MCF 10A (cell line): Measurements from ENCODE around the gene DYNLL1. TPM values are rescaled to one million over a fixed set of nuclear protein-coding genes. Genes with fewer than 3 reads are reported as not detected.

Source experiments
- BruUV-seq: library from RNA; stranded (reverse); fragments of 400-500 nt; replicated peaks from 2 replicates; lab custom pipeline; 2021; lab: Mats Ljungman, UMichigan
- CTCF ChIA-PET: fragments of 300-600 bp; sonication (Branson Sonifier 250); formaldehyde crosslinking; extraction: SDS; loops from one replicate; lab custom pipeline; 2021; ENCODE audit warnings: antibody characterized with exemption, inconsistent platforms; lab: Yijun Ruan, JAX
- POLR2A ChIA-PET: fragments of 300-600, 350-650 bp; sonication (Branson Sonifier 250); formaldehyde crosslinking; extraction: SDS; loops from one replicate; lab custom pipeline; 2020; ENCODE audit warnings: antibody characterized with exemption, inconsistent platforms; lab: Yijun Ruan, JAX
- DNase-seq: peaks from one replicate; pipeline ENCODE4 v3.0.0-alpha.2; 2018; ENCODE audit not compliant: unreplicated experiment
- H3K27ac Mint-ChIP-seq: one replicate; pipeline ENCODE4 v1.8.0; 2022; ENCODE audit warnings: mild to moderate bottlenecking, low read depth, mixed read lengths; ENCODE audit not compliant: unreplicated experiment
- H3K27me3 Mint-ChIP-seq: one replicate; pipeline ENCODE4 v1.8.0; 2022; ENCODE audit warnings: mixed read lengths; ENCODE audit not compliant: insufficient read depth, unreplicated experiment
- H3K36me3 Mint-ChIP-seq: one replicate; pipeline ENCODE4 v1.8.0; 2022; ENCODE audit warnings: mild to moderate bottlenecking, moderate library complexity, mixed read lengths; ENCODE audit not compliant: insufficient read depth, unreplicated experiment
- H3K4me1 Mint-ChIP-seq: one replicate; pipeline ENCODE4 v1.8.0; 2022; ENCODE audit warnings: mixed read lengths; ENCODE audit not compliant: insufficient read depth, unreplicated experiment
- H3K4me3 Mint-ChIP-seq: one replicate; pipeline ENCODE4 v1.8.0; 2022; ENCODE audit warnings: mild to moderate bottlenecking, moderate library complexity, mixed read lengths; ENCODE audit not compliant: unreplicated experiment
- H3K9me3 Mint-ChIP-seq: one replicate; pipeline ENCODE4 v1.8.0; 2022; ENCODE audit warnings: mixed read lengths; ENCODE audit not compliant: unreplicated experiment
- CTCF ChIP-seq: fragments of 200-600 bp; IDR thresholded peaks from one replicate; pipeline ENCODE4 v1.8.0; 2022; ENCODE audit warnings: antibody characterized with exemption, mild to moderate bottlenecking; ENCODE audit not compliant: unreplicated experiment
- intact Hi-C: fragments of 100-400 bp; cut with micrococcal nuclease; formaldehyde crosslinking; loops from 2 replicates; pipeline ENCODE4 v1.14.1; 2022
- total RNA-seq: library from RNA; stranded (reverse); gene quantifications from 2 replicates; pipeline ENCODE4 v1.2.3, GENCODE V29; 2022

DYNLL1 gene
- total RNA-seq, 1 experiment from 2014 or later, result 247 TPM

- peaks cover 89% of the 10 kb centered on the region for H3K36me3 Mint-ChIP-seq
- intact Hi-C loops, result no loop called here
- no peak for TF ChIP-seq CTCF
- no peak for DNase-seq
- no peak overlapping the region for H3K4me3 Mint-ChIP-seq
- no TSS peak for BruUV-seq
- ChIA-PET POLR2A (interaction anchor here (0.8 to 1.2 kb wide), 3 partner anchors 8 to 16 kb away, joined by 3 to 5 read pairs (median 3); no protein-coding TSS in a partner anchor), CTCF (interaction anchor here (1.5 kb wide), 1 partner anchor 10 kb away, joined by 4 read pairs; no protein-coding TSS in a partner anchor)
- H3K9me3 Mint-ChIP-seq, result no peaks in the 10 kb centered on the region
- no peaks in the 10 kb centered on the region for H3K4me1 Mint-ChIP-seq
- H3K27ac Mint-ChIP-seq, result no peak overlapping the region
- H3K27me3 Mint-ChIP-seq, result no peaks in the 10 kb centered on the region
Observed at GRCh38 chr12:120460157-120460556, 35.8 kb upstream of the DYNLL1 start.

- CTCF ChIA-PET, result interaction anchor here (1.2 to 1.6 kb wide), 2 partner anchors 10 to 129 kb away, joined by 3 to 5 read pairs; no protein-coding TSS in a partner anchor
- peaks cover 91% of the 10 kb centered on the region for H3K36me3 Mint-ChIP-seq
- POLR2A ChIA-PET, result interaction anchor here (1.8 kb wide), 1 partner anchor 15 kb away, joined by 8 read pairs; no protein-coding TSS in a partner anchor
Observed at GRCh38 chr12:120462099-120462640, 33.7 kb upstream of the DYNLL1 start.

GRCh38 chr12:120463712-120464111, 32.2 kb upstream of the DYNLL1 start:
- no TSS peak for BruUV-seq
- H3K9me3 Mint-ChIP-seq, result no peaks in the 10 kb centered on the region
- H3K36me3 Mint-ChIP-seq, result peaks cover 92% of the 10 kb centered on the region
- H3K27me3 Mint-ChIP-seq, result no peaks in the 10 kb centered on the region
- peaks cover 17% of the 10 kb centered on the region for H3K4me1 Mint-ChIP-seq
- POLR2A ChIA-PET, result interaction anchor here (1.0 to 1.9 kb wide), 3 partner anchors 18 to 106 kb away, joined by 3 to 7 read pairs (median 3); partner anchors contain the start of genes COX6A1, GATC and TRIAP1
- no peak overlapping the region for H3K27ac Mint-ChIP-seq
- DNase-seq, result no peak
- no peak for TF ChIP-seq CTCF
- intact Hi-C loops, result no loop called here
- CTCF ChIA-PET, result interaction anchor here (0.5 to 1.9 kb wide), 5 partner anchors 11 to 34 kb away, joined by 3 to 9 read pairs (median 5); partner anchors contain the start of genes COX6A1, GATC and TRIAP1
- no peak overlapping the region for H3K4me3 Mint-ChIP-seq

More at GRCh38 chr12:120462099-120462640, 33.7 kb upstream of the DYNLL1 start:
- no peak for TF ChIP-seq CTCF
- intact Hi-C loops, result no loop called here
- H3K27ac Mint-ChIP-seq, result no peak overlapping the region
- no peaks in the 10 kb centered on the region for H3K9me3 Mint-ChIP-seq
- DNase-seq, result no peak
- no peaks in the 10 kb centered on the region for H3K27me3 Mint-ChIP-seq
- TSS peak; percentile 2 for BruUV-seq
- H3K4me1 Mint-ChIP-seq, result peaks cover 12% of the 10 kb centered on the region
- no peak overlapping the region for H3K4me3 Mint-ChIP-seq

- intact Hi-C loops, result loop anchor here (1.0 kb wide), 1 partner anchor 109 kb away; no protein-coding TSS in a partner anchor
- peaks cover 74% of the 10 kb centered on the region for H3K36me3 Mint-ChIP-seq
- H3K9me3 Mint-ChIP-seq, result no peaks in the 10 kb centered on the region
- no TSS peak for BruUV-seq
- no peaks in the 10 kb centered on the region for H3K27me3 Mint-ChIP-seq
- ChIA-PET CTCF (interaction anchor here (0.5 to 5.1 kb wide), 14 partner anchors 9 to 548 kb away, joined by 3 to 42 read pairs (median 7); partner anchors contain the start of genes COX6A1, GATC, PLA2G1B and TRIAP1), POLR2A (interaction anchor here (1.1 to 6.6 kb wide), 5 partner anchors 8 to 30 kb away, joined by 3 to 56 read pairs (median 5); partner anchors contain the start of genes DYNLL1, GATC and TRIAP1)
- H3K4me1 Mint-ChIP-seq, result peaks cover 17% of the 10 kb centered on the region
- DNase-seq, result no peak
- no peak for TF ChIP-seq CTCF
- H3K4me3 Mint-ChIP-seq, result no peak overlapping the region
- H3K27ac Mint-ChIP-seq, result no peak overlapping the region
Observed at GRCh38 chr12:120465756-120466155, 30.2 kb upstream of the DYNLL1 start.
